NCI-H526 (cell line): Measurements from ENCODE around the gene PPP1R9B.

Source experiments
- DNase-seq, 2 experiments: peaks; one replicate each; lab custom pipeline; 2025; lab: John Stamatoyannopoulos, UW

PPP1R9B gene, protein sequence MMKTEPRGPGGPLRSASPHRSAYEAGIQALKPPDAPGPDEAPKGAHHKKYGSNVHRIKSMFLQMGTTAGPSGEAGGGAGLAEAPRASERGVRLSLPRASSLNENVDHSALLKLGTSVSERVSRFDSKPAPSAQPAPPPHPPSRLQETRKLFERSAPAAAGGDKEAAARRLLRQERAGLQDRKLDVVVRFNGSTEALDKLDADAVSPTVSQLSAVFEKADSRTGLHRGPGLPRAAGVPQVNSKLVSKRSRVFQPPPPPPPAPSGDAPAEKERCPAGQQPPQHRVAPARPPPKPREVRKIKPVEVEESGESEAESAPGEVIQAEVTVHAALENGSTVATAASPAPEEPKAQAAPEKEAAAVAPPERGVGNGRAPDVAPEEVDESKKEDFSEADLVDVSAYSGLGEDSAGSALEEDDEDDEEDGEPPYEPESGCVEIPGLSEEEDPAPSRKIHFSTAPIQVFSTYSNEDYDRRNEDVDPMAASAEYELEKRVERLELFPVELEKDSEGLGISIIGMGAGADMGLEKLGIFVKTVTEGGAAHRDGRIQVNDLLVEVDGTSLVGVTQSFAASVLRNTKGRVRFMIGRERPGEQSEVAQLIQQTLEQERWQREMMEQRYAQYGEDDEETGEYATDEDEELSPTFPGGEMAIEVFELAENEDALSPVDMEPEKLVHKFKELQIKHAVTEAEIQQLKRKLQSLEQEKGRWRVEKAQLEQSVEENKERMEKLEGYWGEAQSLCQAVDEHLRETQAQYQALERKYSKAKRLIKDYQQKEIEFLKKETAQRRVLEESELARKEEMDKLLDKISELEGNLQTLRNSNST

DNA sequence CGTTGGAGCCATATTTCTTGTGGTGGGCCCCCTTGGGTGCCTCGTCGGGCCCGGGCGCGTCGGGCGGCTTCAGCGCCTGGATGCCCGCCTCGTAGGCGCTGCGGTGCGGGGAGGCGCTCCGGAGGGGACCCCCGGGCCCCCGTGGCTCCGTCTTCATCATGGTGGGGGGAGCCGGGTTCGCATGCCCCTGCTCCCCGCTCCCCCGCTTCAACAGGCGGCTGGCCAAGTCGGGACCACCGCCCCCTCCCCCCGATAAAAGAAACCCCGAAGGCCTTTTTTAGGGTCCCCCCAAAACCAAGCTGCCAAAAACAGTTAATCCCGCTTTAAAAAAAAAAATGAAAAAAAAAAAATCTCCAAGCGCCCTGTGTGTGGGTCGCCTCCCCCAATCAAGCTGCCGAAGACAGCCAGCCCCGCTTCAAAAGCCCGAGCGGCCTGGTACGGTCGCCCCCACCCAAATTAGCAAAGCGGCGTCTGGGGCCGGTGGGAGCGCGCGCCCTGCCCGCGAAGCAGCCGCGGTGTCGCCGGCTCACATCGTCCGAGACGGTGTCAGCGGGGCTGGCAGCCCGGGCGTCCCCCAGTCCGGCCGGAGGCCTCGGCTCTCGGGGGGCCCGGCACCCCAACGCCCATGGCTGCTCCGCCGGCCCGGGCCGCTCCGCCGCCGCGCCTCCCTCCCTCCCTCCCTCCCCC lies at the start of gene PPP1R9B:
Gene PPP1R9B (minus strand): TSS at position 324 of the 687 bp plus-strand sequence. CDS start 164 bp downstream, at position 160.
- DNase-seq: no peak

GRCh38 chr17:50199803-50200456 lies 49.5 kb upstream of the PPP1R9B start:
- peak; percentile 85 to 88 for DNase-seq

- DNase-seq: no peak
These were observed 48.8 kb upstream of the PPP1R9B start for GRCh38 chr17:50199211-50199802.

- DNase-seq: peak; percentile 45 to 82
These were observed 47.7 kb upstream of the PPP1R9B start for GRCh38 chr17:50198026-50198669.

- DNase-seq: no peak
These were observed 46.3 kb upstream of the PPP1R9B start for GRCh38 chr17:50196826-50197225.

- no peak for DNase-seq
These were observed 45.6 kb upstream of the PPP1R9B start for GRCh38 chr17:50196036-50196435.

GRCh38 chr17:50194934-50195865 lies 44.7 kb upstream of the PPP1R9B start:
- no peak for DNase-seq

GRCh38 chr17:50194140-50194933 lies 43.9 kb upstream of the PPP1R9B start:
- no peak for DNase-seq

- no peak for DNase-seq
These were observed 42.3 kb upstream of the PPP1R9B start for GRCh38 chr17:50192618-50193291.

- DNase-seq: no peak
These were observed 41.7 kb upstream of the PPP1R9B start for GRCh38 chr17:50192144-50192617.

DNA sequence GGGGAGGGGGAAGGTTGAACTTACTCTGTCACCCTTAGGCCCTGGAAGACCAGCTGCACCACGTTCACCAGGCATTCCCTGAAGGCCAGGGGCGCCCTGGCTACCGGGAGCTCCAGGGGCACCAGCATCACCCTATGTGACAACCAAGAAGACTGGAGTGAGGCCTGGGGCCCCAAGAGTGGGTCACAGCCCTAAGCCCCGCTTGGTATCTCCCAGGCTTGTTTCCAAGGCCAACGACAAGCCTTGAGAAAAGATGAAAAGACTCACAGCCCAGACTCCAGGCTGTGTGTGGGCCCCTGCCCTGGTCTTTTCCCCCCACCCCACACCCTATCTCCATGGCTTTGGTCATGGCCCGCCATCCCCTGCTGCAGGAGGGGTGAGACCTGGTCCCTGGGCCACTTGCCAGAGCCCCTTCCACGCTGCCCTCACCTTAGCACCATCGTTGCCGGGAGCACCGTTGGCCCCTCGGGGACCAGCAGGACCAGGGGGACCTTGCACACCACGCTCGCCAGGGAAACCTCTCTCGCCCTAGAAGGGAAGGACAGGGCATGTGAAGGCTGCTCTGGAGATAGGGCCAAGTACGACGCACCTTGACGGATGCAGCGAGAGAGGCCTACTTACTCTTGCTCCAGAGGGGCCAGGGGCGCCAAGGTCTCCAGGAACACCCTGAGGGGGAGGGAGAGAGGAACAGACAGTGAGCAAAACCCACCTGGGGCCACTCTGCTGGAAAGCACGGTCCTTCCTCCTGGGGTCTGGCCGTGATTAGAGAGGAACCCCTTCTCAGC lies 41.1 kb upstream of the PPP1R9B start:
- no peak for DNase-seq

- no peak for DNase-seq
These were observed 40.3 kb upstream of the PPP1R9B start for GRCh38 chr17:50190603-50191358.

GRCh38 chr17:50190293-50190602 lies 39.8 kb upstream of the PPP1R9B start:
- DNase-seq: no peak

DNA sequence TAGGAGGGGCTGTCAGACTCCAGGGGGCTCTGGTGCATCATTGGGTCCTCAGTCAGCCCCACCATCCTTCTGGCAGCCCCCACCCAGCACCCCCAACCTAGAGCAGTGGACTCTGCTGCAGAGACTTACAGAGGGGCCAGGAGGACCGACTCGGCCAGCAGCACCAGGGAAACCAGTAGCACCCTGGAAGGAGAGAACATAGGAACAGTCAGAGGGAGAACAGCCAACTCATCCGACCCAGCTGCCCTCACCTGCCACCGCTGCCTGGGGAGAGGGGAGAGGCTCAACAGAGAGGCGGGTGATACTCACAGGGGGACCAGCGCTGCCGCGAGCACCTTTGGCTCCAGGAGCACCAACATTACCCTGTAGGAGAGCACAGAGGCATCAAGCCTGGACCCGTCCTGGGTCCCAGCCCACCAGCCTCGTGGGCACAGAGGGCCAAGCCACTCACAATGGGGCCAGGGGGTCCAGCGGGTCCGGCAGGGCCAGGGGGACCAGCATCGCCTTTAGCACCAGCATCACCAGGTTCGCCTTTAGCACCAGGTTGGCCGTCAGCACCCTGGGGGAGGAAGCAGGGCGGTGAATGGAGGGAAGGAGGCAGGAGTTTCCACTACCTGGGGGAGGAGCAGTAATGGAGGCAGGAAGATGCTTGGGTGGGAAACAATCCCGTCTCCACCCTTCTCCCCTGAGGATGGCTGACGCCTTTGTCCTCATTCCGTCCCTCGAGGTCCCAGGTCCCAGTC lies 39.2 kb upstream of the PPP1R9B start:
- no peak for DNase-seq

DNA sequence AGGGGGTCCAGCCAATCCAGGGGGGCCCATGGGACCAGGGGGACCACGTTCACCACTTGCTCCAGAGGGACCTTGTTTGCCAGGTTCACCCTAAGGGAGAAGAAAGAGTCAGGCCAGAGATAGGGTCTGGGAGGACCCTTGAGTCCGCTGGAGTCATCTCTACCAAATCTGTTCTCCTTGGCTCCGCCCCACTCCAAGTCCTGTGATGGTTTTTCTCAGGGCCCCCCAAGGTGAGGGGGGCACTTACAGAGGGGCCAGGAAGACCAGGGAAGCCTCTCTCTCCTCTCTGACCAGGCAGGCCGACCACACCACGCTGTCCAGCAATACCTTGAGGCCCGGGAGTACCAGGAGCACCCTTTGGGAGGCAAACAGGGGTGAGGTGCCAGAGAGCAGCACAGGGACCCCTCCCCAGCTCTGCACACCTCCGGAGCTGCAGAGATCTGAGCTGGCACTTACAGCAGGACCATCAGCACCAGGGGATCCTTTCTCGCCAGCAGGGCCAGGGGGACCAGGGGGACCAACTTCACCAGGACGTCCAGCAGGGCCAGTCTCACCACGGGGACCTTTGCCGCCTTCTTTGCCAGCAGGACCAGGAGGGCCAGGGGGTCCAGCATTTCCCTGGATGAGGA lies 38.6 kb upstream of the PPP1R9B start:
- DNase-seq: no peak

- DNase-seq: no peak
These were observed 38.0 kb upstream of the PPP1R9B start for GRCh38 chr17:50188531-50188920.
